Neural cell (in vitro differentiated cells): ENCODE data around the gene MYCBP. TPM values are rescaled to one million over a fixed set of nuclear protein-coding genes. Genes with fewer than 3 reads are reported as not detected.

Source experiments
- H2AFZ ChIP-seq: fragments of 200-600, 300-800 bp; sonication (generic), shearing (Covaris generic); 2 replicates; pipeline ENCODE4 v1.6.0; 2014; ENCODE audit warnings: low read depth, mild to moderate bottlenecking, antibody characterized with exemption, low read length, moderate library complexity
- H3F3A ChIP-seq: fragments of 200-600 bp; shearing (Covaris generic); 2 replicates; pipeline ENCODE4 v1.6.1; 2016; ENCODE audit warnings: mild to moderate bottlenecking, moderate library complexity, mixed read lengths, antibody characterized with exemption, low read length; ENCODE audit not compliant: insufficient read depth, poor library complexity, severe bottlenecking
- H3K27ac ChIP-seq: fragments of 200-600, 300-800 bp; sonication (generic), shearing (Covaris generic); 2 replicates; pipeline ENCODE4 v1.5.1; 2014; ENCODE audit warnings: mild to moderate bottlenecking, low read length, moderate library complexity
- H3K27me3 ChIP-seq: fragments of 300-800, 200-600 bp; sonication (generic), shearing (Covaris generic); 2 replicates; pipeline ENCODE4 v1.6.0; 2014; ENCODE audit warnings: mild to moderate bottlenecking, low read depth, low read length, moderate library complexity; ENCODE audit not compliant: insufficient read depth
- H3K36me3 ChIP-seq: fragments of 300-800, 200-600 bp; sonication (generic), shearing (Covaris generic); 2 replicates; pipeline ENCODE4 v1.5.1; 2014; ENCODE audit warnings: mild to moderate bottlenecking, antibody characterized with exemption, low read length, moderate library complexity; ENCODE audit not compliant: insufficient read depth
- H3K4me2 ChIP-seq: fragments of 300-800, 200-600 bp; sonication (generic), shearing (Covaris generic); 2 replicates; pipeline ENCODE4 v1.6.0; 2014; ENCODE audit warnings: mild to moderate bottlenecking, low read length
- H3K4me3 ChIP-seq: fragments of 300-800, 200-600 bp; sonication (generic), shearing (Covaris generic); 2 replicates; pipeline ENCODE4 v1.5.1; 2014; ENCODE audit warnings: mild to moderate bottlenecking, low read length, moderate library complexity
- H3K79me2 ChIP-seq: fragments of 200-600 bp; shearing (Covaris generic); replicated peaks from 2 replicates; pipeline ENCODE4 v1.6.0; 2014; ENCODE audit warnings: mild to moderate bottlenecking, low read length, moderate library complexity; ENCODE audit not compliant: insufficient read depth
- H3K9ac ChIP-seq: fragments of 300-800, 200-600 bp; sonication (generic), shearing (Covaris generic); 2 replicates; pipeline ENCODE4 v1.6.1; 2016; ENCODE audit warnings: mild to moderate bottlenecking, low read length, mixed read lengths
- H3K9me2 ChIP-seq: fragments of 200-600 bp; shearing (Covaris generic); 2 replicates; pipeline ENCODE4 v1.6.1; 2016; ENCODE audit warnings: mild to moderate bottlenecking, low read length, mixed read lengths; ENCODE audit not compliant: insufficient read depth
- H3K9me3 ChIP-seq: fragments of 200-600, 300-800 bp; sonication (generic), shearing (Covaris generic); 2 replicates; pipeline ENCODE4 v1.6.1; 2016; ENCODE audit warnings: mild to moderate bottlenecking, mixed run types, low read length, moderate library complexity, mixed read lengths
- H4K20me1 ChIP-seq: fragments of 200-600 bp; shearing (Covaris generic); 2 replicates; pipeline ENCODE4 v1.6.1; 2016; ENCODE audit warnings: mild to moderate bottlenecking, mixed run types; ENCODE audit not compliant: insufficient read depth
- CTCF ChIP-seq: fragments of 450-650 bp; IDR thresholded peaks from 2 replicates; pipeline ENCODE4 v1.5.1; 2014; ENCODE audit warnings: antibody characterized with exemption, mild to moderate bottlenecking, moderate library complexity; ENCODE audit not compliant: poor library complexity, severe bottlenecking
- EP300 ChIP-seq: fragments of 450-650 bp; conservative IDR thresholded peaks from 2 replicates; pipeline ENCODE4 v1.6.1; 2014; ENCODE audit warnings: antibody characterized with exemption, mild to moderate bottlenecking, moderate library complexity; ENCODE audit not compliant: poor library complexity, severe bottlenecking
- EZH2 ChIP-seq: fragments of 200-600, 300-800 bp; shearing (Covaris generic), sonication (generic); IDR thresholded peaks from 2 replicates; pipeline ENCODE4 v1.6.1; 2014; ENCODE audit warnings: antibody characterized with exemption, low read length, borderline replicate concordance, mild to moderate bottlenecking; ENCODE audit not compliant: insufficient read depth, poor library complexity, severe bottlenecking
- MXI1 ChIP-seq: fragments of 450-650 bp; conservative IDR thresholded peaks from 2 replicates; pipeline ENCODE4 v1.6.1; 2014; ENCODE audit warnings: antibody characterized with exemption, mild to moderate bottlenecking; ENCODE audit not compliant: poor library complexity, severe bottlenecking
- POLR2AphosphoS5 ChIP-seq: IDR thresholded peaks from 2 replicates; pipeline ENCODE4 v1.6.1; 2012
- RAD21 ChIP-seq: fragments of 450-650 bp; conservative IDR thresholded peaks from 2 replicates; pipeline ENCODE4 v1.6.1; 2014; ENCODE audit warnings: antibody characterized with exemption, mild to moderate bottlenecking, moderate library complexity
- REST ChIP-seq: IDR thresholded peaks from 2 replicates; pipeline ENCODE4 v1.6.1; 2012; ENCODE audit warnings: borderline replicate concordance
- SMC3 ChIP-seq: fragments of 450-650 bp; conservative IDR thresholded peaks from 2 replicates; pipeline ENCODE4 v1.6.1; 2014; ENCODE audit warnings: antibody characterized with exemption, mild to moderate bottlenecking, moderate library complexity; ENCODE audit not compliant: poor library complexity
- TAF1 ChIP-seq: IDR thresholded peaks from 2 replicates; pipeline ENCODE4 v1.6.1; 2012; ENCODE audit warnings: low read depth
- polyA plus RNA-seq: library from polyadenylated mRNA; depleted of rRNA; stranded (reverse); fragments of >200 nt; gene quantifications from 2 replicates; pipeline ENCODE4 v1.2.3, GENCODE V29; 2014

MYCBP gene
- polyA plus RNA-seq, 1 donor from 2014 or later, result 3.0 TPM

GRCh38 chr1:38898653-38899230, 25.6 kb upstream of the MYCBP start:
- H4K20me1 ChIP-seq, result no peaks in the 10 kb centered on the region
- TF ChIP-seq MXI1 (no peak), REST (no peak), EP300 (no peak), RAD21 (no peak), TAF1 (no peak), EZH2 (no peak), CTCF (no peak), SMC3 (no peak), POLR2AphosphoS5 (no peak)
- H3K9ac ChIP-seq, result no peak overlapping the region

GRCh38 chr1:38896169-38896568, 23.0 kb upstream of the MYCBP start:
- Histone ChIP-seq H3K9me3 (no peaks in the 10 kb centered on the region), H3F3A (no peaks in the 10 kb centered on the region), H3K79me2 (no peaks in the 10 kb centered on the region), H3K4me2 (no peak overlapping the region), H3K9me2 (no peaks in the 10 kb centered on the region), H4K20me1 (no peaks in the 10 kb centered on the region), H3K27me3 (no peaks in the 10 kb centered on the region), H3K36me3 (no peaks in the 10 kb centered on the region), H2AFZ (no peak overlapping the region), H3K27ac (no peak overlapping the region), H3K4me3 (no peak overlapping the region), H3K9ac (no peak overlapping the region)
- no peak for TF ChIP-seq POLR2AphosphoS5
- no peak for TF ChIP-seq MXI1
- no peak for TF ChIP-seq SMC3
- no peak for TF ChIP-seq EP300
- no peak for TF ChIP-seq REST
- no peak for TF ChIP-seq EZH2
- no peak for TF ChIP-seq RAD21
- TF ChIP-seq TAF1, result no peak
- no peak for TF ChIP-seq CTCF

More at GRCh38 chr1:38898653-38899230, 25.6 kb upstream of the MYCBP start:
- H2AFZ ChIP-seq, result no peak overlapping the region
- H3K4me2 ChIP-seq, result no peak overlapping the region
- no peaks in the 10 kb centered on the region for H3F3A ChIP-seq
- no peaks in the 10 kb centered on the region for H3K79me2 ChIP-seq
- H3K36me3 ChIP-seq, result no peaks in the 10 kb centered on the region
- no peak overlapping the region for H3K27ac ChIP-seq
- no peak overlapping the region for H3K4me3 ChIP-seq
- H3K27me3 ChIP-seq, result no peaks in the 10 kb centered on the region
- H3K9me3 ChIP-seq, result no peaks in the 10 kb centered on the region
- H3K9me2 ChIP-seq, result no peaks in the 10 kb centered on the region
